Lung (tissue), 12 donors: ENCODE results near the gene FAM13A. TPM values are rescaled to one million over a fixed set of nuclear protein-coding genes. Genes with fewer than 3 reads are reported as not detected.

Experiments used
- ATAC-seq: fragments of 200-7000 bp; cut with Tn5 transposase; one replicate; pipeline ENCODE4 v1.9.1; 2020; ENCODE audit warnings: moderate number of reproducible peaks; ENCODE audit not compliant: insufficient read depth, low FRiP score
- DNase-seq, 3 donors: peaks; one replicate each; pipeline ENCODE4 v3.0.0-alpha.2; 2013 to 2017
- H3K27ac ChIP-seq, 2 donors: one replicate each; pipeline ENCODE4 v1.5.1; 2013; ENCODE audit warnings: mild to moderate bottlenecking in 2 of 2, moderate library complexity in 2 of 2, control low read depth in 1 of 2, inconsistent platforms in 1 of 2, low read depth in 1 of 2, low read length in 1 of 2
- H3K27me3 ChIP-seq, 3 donors: one replicate each; pipeline ENCODE4 v1.5.1; 2013; ENCODE audit warnings: low read length in 2 of 3; ENCODE audit not compliant: control insufficient read depth in 3 of 3, insufficient read depth in 3 of 3
- H3K36me3 ChIP-seq, 4 donors: one replicate each; pipeline ENCODE4 v1.5.1; 2013; ENCODE audit warnings: low read length in 4 of 4, mild to moderate bottlenecking in 1 of 4, moderate library complexity in 1 of 4; ENCODE audit not compliant: control insufficient read depth in 4 of 4, insufficient read depth in 4 of 4
- H3K4me1 ChIP-seq, 5 donors: one replicate each; pipeline ENCODE4 v1.5.1; 2013; ENCODE audit warnings: low read length in 5 of 5, mild to moderate bottlenecking in 2 of 5, moderate library complexity in 1 of 5; ENCODE audit not compliant: control insufficient read depth in 5 of 5, insufficient read depth in 5 of 5
- H3K4me3 ChIP-seq: one replicate; pipeline ENCODE4 v1.5.1; 2013; ENCODE audit warnings: mild to moderate bottlenecking, control low read depth, moderate library complexity
- H3K9ac ChIP-seq, 2 donors: one replicate each; pipeline ENCODE4 v1.5.1; 2013; ENCODE audit warnings: low read length in 2 of 2, control low read depth in 1 of 2; ENCODE audit not compliant: insufficient read depth in 1 of 2
- H3K9me3 ChIP-seq, 4 donors: one replicate each; pipeline ENCODE4 v1.5.1; 2013; ENCODE audit warnings: low read length in 3 of 4, mild to moderate bottlenecking in 1 of 4, moderate library complexity in 1 of 4; ENCODE audit not compliant: control insufficient read depth in 4 of 4, insufficient read depth in 3 of 4
- CTCF ChIP-seq: IDR thresholded peaks from 2 replicates; pipeline ENCODE4 v1.5.1; 2012; ENCODE audit warnings: mild to moderate bottlenecking; ENCODE audit errors: control extremely low read depth, extremely low read depth
- WGBS, 2 donors: extraction: QIAGEN DNeasy Blood & Tissue Kit; methylation state at CpG; one replicate each; pipeline ENCODE4 v1.1.7; 2013; 5-methylcytosine and 5-hydroxymethylcytosine counted together
- polyA plus RNA-seq, 2 donors: library from polyadenylated mRNA; stranded (reverse); fragments of 200-250 nt; gene quantifications; one replicate each; pipeline ENCODE4 v1.2.1, GENCODE V29; 2013
- total RNA-seq, 2 donors: library from RNA; depleted of rRNA in 1 of 2; stranded (reverse); fragments of >200 nt in 1 of 2; gene quantifications; one replicate each; pipeline ENCODE4 v1.2.1, GENCODE V29; 2014 to 2021
- donor health status: control.
- donor health status: control.
- donor health status: Bipolar disorder and iron deficiency.
- donor health status: healthy.
- donor health status: DM: yes; HTN: yes; CAD: no.

Gene FAM13A
- total and polyA plus RNA-seq, 4 donors: 9.2 to 122 (median 29.3) TPM

- no peak for TF ChIP-seq CTCF
- H3K9ac ChIP-seq: no peak overlapping the region
- no peak overlapping the region for H3K4me3 ChIP-seq
- peaks cover 0 to 15% (median 2%) of the 10 kb centered on the region in 5 donors for H3K4me1 ChIP-seq
- WGBS, 2 donors: 58 to 65% methylated on average over 4 of the region's 4 CpGs
- H3K27ac ChIP-seq: no peak overlapping the region
- H3K27me3 ChIP-seq: no peaks in the 10 kb centered on the region
- DNase-seq (no peak), ATAC-seq (no peak)
- H3K9me3 ChIP-seq: no peaks in the 10 kb centered on the region
- H3K36me3 ChIP-seq: no peaks in the 10 kb centered on the region
Observed at GRCh38 chr4:88866862-88867550, 190.0 kb downstream of the FAM13A start.

- peaks cover 0 to 21% (median 2%) of the 10 kb centered on the region in 5 donors for H3K4me1 ChIP-seq
- no peak for TF ChIP-seq CTCF
- no peaks in the 10 kb centered on the region for H3K36me3 ChIP-seq
- no peaks in the 10 kb centered on the region for H3K9me3 ChIP-seq
- H3K27ac ChIP-seq: no peak overlapping the region
- no peak overlapping the region for H3K4me3 ChIP-seq
- H3K27me3 ChIP-seq: no peaks in the 10 kb centered on the region
- 84 to 86% methylated on average over 6 of the region's 6 CpGs for WGBS, 2 donors
- H3K9ac ChIP-seq: no peak overlapping the region
- DNase-seq (peak in 2 of 3 donors; percentile 53 to 56), ATAC-seq (no peak)
Observed at GRCh38 chr4:88865466-88865865, 191.5 kb downstream of the FAM13A start.

- ATAC-seq (no peak), DNase-seq (no peak)
- Histone ChIP-seq H3K36me3 (no peaks in the 10 kb centered on the region), H3K27ac (no peak overlapping the region), H3K4me3 (no peak overlapping the region), H3K9me3 (no peaks in the 10 kb centered on the region), H3K9ac (no peak overlapping the region), H3K4me1 (peaks cover 0 to 25% (median 2%) of the 10 kb centered on the region in 5 donors), H3K27me3 (no peaks in the 10 kb centered on the region)
- no peak for TF ChIP-seq CTCF
- WGBS, 2 donors: 93 to 95% methylated on average over 1 of the region's 1 CpG
Observed at GRCh38 chr4:88865046-88865445, 191.9 kb downstream of the FAM13A start.
